GM19395 (cell line): ENCODE results near the gene PODXL2.

ENCODE experiments used
- ATAC-seq: cut with Tn5 transposase; IDR thresholded peaks from one replicate; pipeline ENCODE4 v1.9.1; 2021; ENCODE audit warnings: mild to moderate bottlenecking, moderate library complexity; ENCODE audit not compliant: unreplicated experiment

The PODXL2 gene

GRCh38 chr3:127706312-127706711 lies 77.3 kb downstream of the PODXL2 start:
- ATAC-seq, result no peak

- ATAC-seq, result no peak
Observed at GRCh38 chr3:127706785-127707351, 77.9 kb downstream of the PODXL2 start.

DNA sequence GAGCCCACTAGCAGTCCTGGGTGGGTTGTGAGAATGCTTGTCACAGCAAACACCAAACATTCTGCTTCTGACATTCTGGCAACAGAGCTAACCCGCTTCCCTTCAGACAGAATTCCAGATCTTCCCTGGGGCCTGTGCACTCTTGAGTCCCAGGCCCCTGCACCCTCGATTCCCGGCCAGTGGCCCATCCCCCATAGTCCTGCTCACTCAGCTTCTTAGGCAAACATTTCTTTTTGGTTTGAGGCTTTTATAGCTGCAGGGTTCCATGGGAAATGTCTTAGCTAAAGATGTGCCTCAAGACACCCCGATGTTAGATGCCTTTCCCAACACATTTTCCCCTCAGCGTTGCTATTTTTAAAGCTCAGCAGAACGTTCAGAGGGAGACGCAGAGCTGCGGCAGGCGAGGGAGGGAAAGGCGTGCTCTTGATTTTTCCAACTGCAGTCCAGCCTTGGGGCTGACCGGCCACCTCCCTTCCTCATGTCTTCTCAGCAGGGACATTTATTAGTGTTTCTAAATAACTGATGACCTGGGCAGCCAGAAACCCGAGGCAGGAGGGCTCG lies 78.9 kb downstream of the PODXL2 start:
- ATAC-seq, result no peak

GRCh38 chr3:127708837-127709236 lies 79.9 kb downstream of the PODXL2 start:
- no peak for ATAC-seq

DNA sequence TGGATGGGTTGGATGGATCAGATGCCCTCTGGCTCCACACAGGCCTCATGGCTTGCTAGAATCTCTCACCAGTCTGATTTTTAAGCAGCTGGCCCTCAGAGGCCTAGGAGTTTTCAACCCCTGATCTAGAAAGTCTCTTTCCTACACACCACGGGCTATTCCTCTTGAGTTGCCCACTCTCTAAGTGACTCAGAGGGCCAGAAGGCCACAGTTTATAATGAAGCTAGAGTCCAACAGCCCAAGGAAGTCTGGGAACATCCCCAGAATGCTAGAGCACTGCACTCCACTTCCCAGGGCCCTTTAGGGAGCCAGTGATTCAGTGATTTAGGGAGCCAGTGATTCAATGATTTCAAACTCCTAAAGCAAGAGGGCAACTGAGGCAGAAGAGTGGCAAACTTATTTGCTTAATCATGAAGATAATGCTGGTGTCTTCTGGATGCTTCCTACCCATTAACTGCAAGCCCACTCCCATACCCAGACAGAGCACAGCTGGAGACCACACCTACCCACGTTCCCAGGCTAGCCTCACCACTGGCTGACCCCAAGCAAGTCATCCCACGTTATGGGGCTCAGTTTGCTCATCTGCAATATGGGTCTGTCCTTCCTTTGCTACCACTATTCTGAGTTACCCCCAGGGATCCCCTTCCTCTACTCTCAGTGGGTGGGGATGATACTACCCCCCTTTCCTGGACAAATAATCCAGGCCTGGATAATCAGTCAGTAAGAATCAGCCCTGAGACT lies 80.5 kb downstream of the PODXL2 start:
- no peak for ATAC-seq

DNA sequence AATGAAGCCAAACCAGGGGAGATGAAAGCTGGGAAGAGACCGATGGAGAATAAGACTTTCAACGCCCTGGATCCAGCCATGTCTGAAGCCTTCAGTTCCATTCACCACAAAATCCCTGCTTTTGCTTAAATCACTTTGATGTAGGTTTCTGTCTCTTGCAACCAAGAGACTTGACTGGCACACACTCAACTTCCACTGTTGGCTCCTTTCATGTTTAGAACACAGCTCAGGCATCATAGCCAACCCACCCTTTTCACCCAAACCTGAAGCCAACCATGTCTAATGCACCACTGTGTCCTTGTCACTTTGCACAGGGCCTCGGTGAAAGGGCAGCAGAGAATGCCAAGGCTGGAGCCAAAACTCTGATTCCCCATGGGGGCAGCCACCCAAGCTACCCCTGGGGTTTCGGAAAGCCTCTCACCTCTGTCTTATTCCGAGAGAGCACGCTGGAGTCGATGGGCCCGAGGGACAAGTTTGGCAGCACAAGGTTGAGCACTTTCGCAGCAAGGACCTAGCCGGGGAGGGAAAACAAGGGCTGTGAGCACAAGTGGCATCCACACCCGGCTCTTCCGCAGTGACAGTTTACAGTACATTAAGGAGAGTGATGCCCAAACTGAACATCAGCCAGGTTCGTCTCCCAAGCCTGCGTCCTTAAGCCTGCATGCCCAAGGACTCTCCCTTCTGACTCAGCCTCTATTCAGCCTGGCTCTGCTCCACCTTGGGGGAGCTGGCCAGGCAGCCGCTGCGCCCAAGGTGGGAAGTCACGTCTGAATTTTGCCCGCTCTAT lies 81.4 kb downstream of the PODXL2 start:
- ATAC-seq, result no peak

- ATAC-seq, result no peak
Observed at GRCh38 chr3:127711021-127711695, 82.2 kb downstream of the PODXL2 start.

- no peak for ATAC-seq
Observed at GRCh38 chr3:127711896-127712295, 82.9 kb downstream of the PODXL2 start.

- ATAC-seq, result no peak
Observed at GRCh38 chr3:127712461-127712860, 83.5 kb downstream of the PODXL2 start.

DNA sequence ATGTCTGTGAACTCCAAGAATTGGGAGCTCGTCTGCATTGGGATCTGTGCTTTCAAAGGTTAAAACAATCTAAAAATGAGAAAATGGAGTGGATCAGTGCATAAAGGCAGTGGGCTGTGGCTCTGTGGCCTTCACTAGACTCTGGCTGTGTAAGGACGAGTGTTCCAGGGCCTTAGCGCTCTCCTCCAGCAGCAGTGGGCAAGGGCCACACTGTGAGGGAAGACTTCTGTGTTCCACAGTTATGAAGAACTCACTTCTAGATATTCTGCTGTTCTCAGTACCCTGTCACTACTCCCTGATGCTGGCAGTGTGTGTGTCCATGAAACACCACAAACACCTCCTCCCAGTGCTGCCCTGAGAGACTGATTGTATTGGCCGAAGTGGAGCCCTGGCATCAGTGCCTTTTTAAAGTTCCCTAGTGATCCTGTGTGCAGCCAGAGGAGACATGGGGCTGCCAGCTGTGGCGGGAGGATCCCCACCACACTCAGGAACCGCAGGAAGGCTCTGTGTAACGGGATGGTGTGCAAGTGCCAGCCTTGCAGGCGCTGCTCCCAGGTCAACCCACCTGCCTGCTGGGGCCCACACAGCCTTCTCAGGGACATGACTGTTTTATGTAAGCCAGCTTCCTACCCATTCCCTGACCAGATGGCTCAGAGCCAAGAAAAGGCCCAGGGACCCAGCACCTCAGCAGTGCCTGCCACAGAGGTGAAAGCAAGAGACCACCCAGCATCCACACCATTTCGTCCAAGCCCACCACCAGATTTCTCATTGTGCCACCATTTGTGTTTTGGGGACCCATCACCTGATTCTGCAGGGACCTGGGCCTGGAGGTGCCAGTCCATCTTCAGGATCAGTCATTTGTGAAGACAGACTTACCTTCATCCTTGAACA lies 84.1 kb downstream of the PODXL2 start:
- no peak for ATAC-seq

DNA sequence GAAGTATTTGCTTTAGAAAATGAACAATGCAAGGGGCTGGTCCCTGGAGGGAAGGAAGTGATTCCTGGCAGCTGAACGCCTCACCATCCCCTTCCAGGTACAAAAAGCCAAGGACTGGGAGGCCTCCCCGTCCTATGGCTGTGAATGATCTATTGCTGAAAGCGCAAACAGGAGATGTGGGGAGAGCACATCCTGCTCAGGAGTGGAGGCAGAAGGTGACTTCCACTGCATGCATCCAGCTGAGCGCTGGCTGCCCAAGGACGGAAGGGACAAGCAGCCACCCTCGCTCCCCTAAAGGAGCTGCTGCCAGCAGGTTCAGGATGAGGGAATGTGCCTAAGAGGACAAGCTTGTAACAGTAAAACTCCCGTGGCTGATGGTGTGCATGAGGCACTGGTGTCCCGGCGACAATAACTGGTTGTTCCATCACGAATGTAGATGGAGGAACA lies 85.2 kb downstream of the PODXL2 start:
- ATAC-seq, result no peak

- no peak for ATAC-seq
Observed at GRCh38 chr3:127714866-127715265, 85.9 kb downstream of the PODXL2 start.

- no peak for ATAC-seq
Observed at GRCh38 chr3:127715532-127715931, 86.5 kb downstream of the PODXL2 start.

DNA sequence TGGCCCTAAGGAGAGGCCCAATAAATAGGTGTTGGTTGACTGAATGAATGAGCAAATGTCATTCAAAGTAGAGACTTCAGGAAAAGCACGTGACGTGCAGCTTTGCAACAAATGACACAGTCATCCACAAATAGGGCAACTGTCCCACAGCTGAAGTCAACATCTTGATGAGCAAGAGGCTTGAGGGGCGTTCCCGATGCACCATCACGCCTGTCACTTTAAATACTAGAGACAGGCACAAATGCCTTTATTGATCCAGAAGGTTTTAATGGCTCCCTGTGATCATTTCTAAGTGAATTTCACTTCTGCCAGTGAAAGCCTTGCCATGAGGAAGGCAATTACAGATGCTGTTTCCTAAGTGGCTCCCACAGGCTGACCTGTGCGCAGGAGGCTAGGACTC lies 87.4 kb downstream of the PODXL2 start:
- ATAC-seq, result no peak

- no peak for ATAC-seq
Observed at GRCh38 chr3:127717357-127718244, 88.6 kb downstream of the PODXL2 start.

DNA sequence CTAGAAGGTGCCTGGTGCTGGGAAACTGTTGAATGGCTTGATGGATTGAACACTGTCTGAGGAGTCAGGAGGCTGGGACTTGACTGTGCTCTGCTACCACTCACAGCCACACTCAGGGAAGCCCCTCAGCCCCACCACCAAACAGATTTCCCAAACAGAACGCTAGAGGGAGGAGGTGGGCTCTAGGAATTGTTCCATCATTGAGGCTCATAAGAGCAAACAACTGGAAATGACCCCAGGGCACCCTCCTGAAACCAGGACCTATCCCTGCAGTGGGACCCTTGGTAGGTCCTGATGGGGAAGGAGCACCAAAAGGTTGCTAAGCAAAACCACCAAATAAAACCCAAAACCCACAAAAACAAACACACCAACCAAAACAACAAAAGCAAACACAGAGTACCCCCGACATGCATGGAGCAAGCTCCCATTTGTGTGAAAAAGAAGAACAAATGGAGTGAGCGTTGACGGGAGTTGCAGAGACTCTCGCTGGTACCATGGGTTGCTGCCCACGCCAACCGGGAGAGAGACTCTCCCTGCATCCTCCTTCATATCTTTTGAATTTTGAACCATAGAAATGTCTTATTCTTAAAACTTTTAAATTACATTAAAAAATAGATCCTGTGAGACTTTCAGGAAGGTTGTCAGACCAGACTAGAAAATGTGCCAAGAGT lies 89.4 kb downstream of the PODXL2 start:
- no peak for ATAC-seq

DNA sequence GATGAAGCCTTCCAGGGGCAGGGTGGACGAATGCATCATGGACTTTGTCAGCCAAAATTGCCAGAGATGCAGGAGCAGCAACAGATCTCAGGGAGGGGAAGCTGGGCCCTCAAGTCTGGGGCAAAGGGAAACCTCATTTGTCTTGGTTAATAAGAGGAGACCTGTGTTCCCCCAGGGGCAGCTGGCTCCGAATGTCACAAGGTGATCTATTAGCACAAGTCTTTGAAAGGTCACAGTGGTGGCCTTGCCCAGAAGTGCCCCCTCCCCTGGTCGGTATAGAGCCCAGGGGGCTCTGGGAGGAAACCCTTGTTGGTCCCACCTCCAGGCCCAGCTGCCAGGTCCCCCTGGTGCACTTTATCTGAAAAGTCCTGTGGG lies 89.9 kb downstream of the PODXL2 start:
- ATAC-seq, result no peak

DNA sequence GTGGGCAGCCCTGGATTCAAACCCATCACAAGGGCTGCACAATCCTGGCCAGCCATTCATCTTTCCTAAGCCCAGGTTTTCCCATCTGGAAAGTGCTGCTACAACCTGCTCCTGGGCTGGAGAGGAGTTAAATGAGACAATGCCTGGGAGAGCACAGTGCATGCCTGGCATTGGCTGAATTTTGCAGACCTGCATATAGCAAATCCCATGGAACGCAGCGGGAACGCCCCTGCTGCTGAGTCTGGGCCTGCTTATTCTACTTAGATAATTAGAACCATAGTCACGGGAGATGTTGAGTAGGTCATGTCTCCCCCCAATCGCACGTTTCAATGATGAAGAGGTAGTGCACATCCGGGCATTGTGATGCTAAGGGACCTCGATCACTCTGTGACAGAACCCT lies 90.4 kb downstream of the PODXL2 start:
- no peak for ATAC-seq
